Endothelial cell of umbilical vein (primary cell): ENCODE data around the gene TSPAN18.

Experiments
- CTCF ChIP-seq, 2 donors: IDR thresholded peaks; 1 replicate in 1 of 2; 2 replicates in 1 of 2; pipeline ENCODE4 v1.5.1; 2011; ENCODE audit warnings: low read length in 2 of 2, mild to moderate bottlenecking in 2 of 2, moderate library complexity in 2 of 2, control low read depth in 1 of 2, inconsistent platforms in 1 of 2, low read depth in 1 of 2; ENCODE audit not compliant: insufficient read depth in 1 of 2; ENCODE audit errors: extremely low read depth in 1 of 2
- JUN ChIP-seq: IDR thresholded peaks from 2 replicates; pipeline ENCODE4 v1.6.1; 2011; ENCODE audit warnings: borderline replicate concordance, low read depth; ENCODE audit not compliant: insufficient read length, insufficient read depth
- MAX ChIP-seq: IDR thresholded peaks from 2 replicates; pipeline ENCODE4 v1.6.1; 2011; ENCODE audit not compliant: insufficient read depth, insufficient read length
- POLR2A ChIP-seq: IDR thresholded peaks from 2 replicates; pipeline ENCODE4 v1.6.1; 2012; ENCODE audit warnings: low read depth, mild to moderate bottlenecking, control low read depth, low read length

DNA sequence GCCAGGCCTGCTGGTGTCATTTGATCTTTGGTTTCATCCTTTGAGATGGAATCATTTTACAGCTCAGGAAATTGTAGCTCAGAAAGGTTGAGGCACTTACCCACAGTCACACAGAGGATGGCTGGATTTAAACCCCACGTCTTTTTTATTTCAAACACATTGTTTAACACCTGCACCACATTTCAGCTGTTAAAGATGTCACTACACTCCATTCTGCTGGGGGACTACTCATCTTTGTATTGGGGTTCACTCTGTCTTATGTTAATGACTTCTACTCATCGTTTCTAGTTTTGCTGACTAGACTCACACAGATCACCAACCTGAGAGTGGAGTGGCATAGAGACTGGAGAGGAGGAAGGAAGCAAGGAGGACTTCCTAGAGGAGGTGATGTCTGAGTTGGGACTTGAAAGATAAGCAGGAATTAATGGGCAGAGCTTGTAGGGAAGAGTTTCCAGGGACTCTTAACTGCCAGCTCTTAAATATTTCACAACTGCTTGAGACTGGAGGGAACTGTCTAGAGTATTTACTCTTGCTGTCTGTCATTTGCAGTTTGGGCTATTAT, 143.9 kb downstream of the TSPAN18 start:
- TF ChIP-seq CTCF (IDR thresholded peaks at IDR 0.05; ENCODE audit: extremely low read depth in 1 of 2, insufficient read depth in 1 of 2, low read depth in 1 of 2, low read length in 2 of 2) (no peak), POLR2A (no peak), MAX (no peak), JUN (no peak)
